Smooth muscle cell (in vitro differentiated cells): Measurements from ENCODE around the gene TMTC2. TPM values are rescaled to one million over a fixed set of nuclear protein-coding genes. Genes with fewer than 3 reads are reported as not detected.

Source experiments
- DNase-seq: peaks from one replicate; lab custom pipeline; 2025; ENCODE audit not compliant: unreplicated experiment; lab: John Stamatoyannopoulos, UW
- H2AFZ ChIP-seq: fragments of 200-600 bp; sonication (generic); 2 replicates; pipeline ENCODE4 v1.6.0; 2016; ENCODE audit warnings: antibody characterized with exemption, low read depth, mild to moderate bottlenecking
- H3F3A ChIP-seq: fragments of 200-600 bp; sonication (generic); 2 replicates; pipeline ENCODE4 v1.6.0; 2017; ENCODE audit warnings: antibody characterized with exemption, low read depth
- H3K27ac ChIP-seq: fragments of 200-600 bp; sonication (generic); 2 replicates; pipeline ENCODE4 v1.5.1; 2016; ENCODE audit warnings: low read depth, mild to moderate bottlenecking
- H3K27me3 ChIP-seq: fragments of 200-600 bp; sonication (generic); 2 replicates; pipeline ENCODE4 v1.6.1; 2016; ENCODE audit warnings: low read depth, mild to moderate bottlenecking
- H3K36me3 ChIP-seq: fragments of 200-600 bp; sonication (generic); 2 replicates; pipeline ENCODE4 v1.5.1; 2016; ENCODE audit warnings: low read depth
- H3K4me1 ChIP-seq: fragments of 200-600 bp; sonication (generic); 2 replicates; pipeline ENCODE4 v1.5.1; 2016; ENCODE audit warnings: low read depth
- H3K4me2 ChIP-seq: fragments of 200-600 bp; sonication (generic); 2 replicates; pipeline ENCODE4 v1.6.0; 2016; ENCODE audit warnings: mild to moderate bottlenecking
- H3K4me3 ChIP-seq: fragments of 200-600 bp; sonication (generic); 2 replicates; pipeline ENCODE4 v1.5.1; 2016; ENCODE audit warnings: mild to moderate bottlenecking
- H3K79me2 ChIP-seq: fragments of 200-600 bp; sonication (generic); 2 replicates; pipeline ENCODE4 v1.6.0; 2016; ENCODE audit warnings: low read depth, mild to moderate bottlenecking
- H3K9ac ChIP-seq: fragments of 200-600 bp; sonication (generic); 2 replicates; pipeline ENCODE4 v1.6.0; 2016; ENCODE audit warnings: low read depth
- H3K9me3 ChIP-seq: fragments of 200-600 bp; sonication (generic); replicated peaks from 2 replicates; pipeline ENCODE4 v1.5.1; 2016; ENCODE audit warnings: low read depth
- H4K20me1 ChIP-seq: fragments of 200-600 bp; sonication (generic); 2 replicates; pipeline ENCODE4 v1.6.0; 2016; ENCODE audit warnings: low read depth
- WGBS: methylation state at CpG from one replicate; pipeline ENCODE4 v1.1.7; 2016; ENCODE audit warnings: low lambda C conversion rate; 5-methylcytosine and 5-hydroxymethylcytosine counted together
- polyA plus RNA-seq: library from polyadenylated mRNA; unstranded; fragments of >200 nt; fragmentation: Nextera tagmentation; extraction: Ambion mirVana; gene quantifications from 2 replicates; pipeline ENCODE4 v1.2.1, GENCODE V29; 2016
- total RNA-seq: library from RNA; depleted of rRNA; stranded (reverse); fragments of >200 nt; gene quantifications from 2 replicates; pipeline ENCODE4 v1.2.3, GENCODE V29; 2014
- TF ChIP-seq, protein P1 (sequence below): fragments of 200-600 bp; sonication (generic); IDR thresholded peaks from 2 replicates; pipeline ENCODE4 v1.5.1; 2017; ENCODE audit warnings: borderline replicate concordance, mild to moderate bottlenecking, antibody characterized with exemption; ENCODE audit not compliant: insufficient read depth, poor library complexity, severe bottlenecking

TMTC2 gene
- total and polyA plus RNA-seq, 2 experiments from 2014 or later, result 0.71 to 10.6 TPM

DNA sequence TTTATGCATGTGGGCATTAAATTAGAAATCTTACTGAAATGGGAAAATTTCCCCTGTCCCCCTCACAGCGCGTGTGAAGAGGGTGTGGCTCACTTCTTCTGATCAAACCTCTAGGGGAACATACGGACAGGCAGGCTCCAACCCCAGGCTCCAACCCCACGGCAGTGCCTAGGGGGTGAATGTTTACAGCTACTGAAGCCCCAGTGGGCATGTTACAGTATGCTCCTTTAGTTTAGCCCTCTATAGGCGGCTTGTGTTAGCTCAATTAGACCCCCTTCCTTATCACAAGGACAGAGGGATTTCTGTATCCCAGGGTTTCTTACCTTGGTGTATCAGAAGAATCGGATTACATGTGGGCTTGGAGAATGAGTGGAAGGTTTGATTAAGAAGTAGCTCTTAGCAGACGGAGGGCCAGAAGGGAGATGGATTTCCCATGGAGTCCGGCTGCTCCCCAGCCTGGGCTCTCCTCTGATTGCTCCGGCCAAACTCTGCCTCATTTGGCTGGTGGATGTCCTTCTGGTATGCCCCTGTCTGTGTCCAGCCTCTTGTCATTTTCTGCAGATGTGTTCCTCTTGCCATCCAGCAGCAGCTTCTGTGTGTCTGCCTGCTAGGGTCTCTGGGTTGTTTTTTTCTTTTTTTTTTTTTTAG lies 223.7 kb downstream of the TMTC2 start:
- Histone ChIP-seq H3F3A (no peaks in the 10 kb centered on the region), H3K9me3 (no peaks in the 10 kb centered on the region), H3K27ac (no peak overlapping the region), H2AFZ (no peak overlapping the region), H4K20me1 (no peaks in the 10 kb centered on the region), H3K9ac (no peak overlapping the region), H3K4me2 (no peak overlapping the region), H3K79me2 (no peaks in the 10 kb centered on the region), H3K4me3 (no peak overlapping the region), H3K27me3 (no peaks in the 10 kb centered on the region), H3K36me3 (no peaks in the 10 kb centered on the region), H3K4me1 (no peaks in the 10 kb centered on the region)
- TF ChIP-seq, protein P1, sequence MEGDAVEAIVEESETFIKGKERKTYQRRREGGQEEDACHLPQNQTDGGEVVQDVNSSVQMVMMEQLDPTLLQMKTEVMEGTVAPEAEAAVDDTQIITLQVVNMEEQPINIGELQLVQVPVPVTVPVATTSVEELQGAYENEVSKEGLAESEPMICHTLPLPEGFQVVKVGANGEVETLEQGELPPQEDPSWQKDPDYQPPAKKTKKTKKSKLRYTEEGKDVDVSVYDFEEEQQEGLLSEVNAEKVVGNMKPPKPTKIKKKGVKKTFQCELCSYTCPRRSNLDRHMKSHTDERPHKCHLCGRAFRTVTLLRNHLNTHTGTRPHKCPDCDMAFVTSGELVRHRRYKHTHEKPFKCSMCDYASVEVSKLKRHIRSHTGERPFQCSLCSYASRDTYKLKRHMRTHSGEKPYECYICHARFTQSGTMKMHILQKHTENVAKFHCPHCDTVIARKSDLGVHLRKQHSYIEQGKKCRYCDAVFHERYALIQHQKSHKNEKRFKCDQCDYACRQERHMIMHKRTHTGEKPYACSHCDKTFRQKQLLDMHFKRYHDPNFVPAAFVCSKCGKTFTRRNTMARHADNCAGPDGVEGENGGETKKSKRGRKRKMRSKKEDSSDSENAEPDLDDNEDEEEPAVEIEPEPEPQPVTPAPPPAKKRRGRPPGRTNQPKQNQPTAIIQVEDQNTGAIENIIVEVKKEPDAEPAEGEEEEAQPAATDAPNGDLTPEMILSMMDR, result no peak
- no peak for DNase-seq
- 79% methylated on average over 9 of the region's 9 CpGs for WGBS

DNA sequence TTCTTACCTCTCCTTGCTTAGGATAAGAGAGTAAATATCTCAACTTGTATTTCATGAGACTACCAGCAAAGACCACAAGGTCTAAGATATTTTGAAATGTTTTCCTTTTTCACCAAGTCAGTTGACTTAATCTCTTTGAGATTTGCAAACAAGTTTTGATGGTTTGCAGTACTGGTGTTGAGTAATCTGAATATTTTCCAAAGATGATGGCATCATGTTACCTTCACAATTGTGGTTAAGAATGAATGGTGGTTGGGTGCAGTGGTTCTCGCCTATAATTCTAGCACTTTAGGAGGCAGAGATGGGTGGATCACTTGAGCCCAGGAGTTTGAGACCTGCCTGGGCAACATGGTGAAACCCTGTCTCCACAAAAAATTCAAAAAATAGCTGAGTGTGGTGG lies 225.7 kb downstream of the TMTC2 start:
- no peak overlapping the region for H3K4me2 ChIP-seq
- DNase-seq, result no peak
- H3K27ac ChIP-seq, result no peak overlapping the region

DNA sequence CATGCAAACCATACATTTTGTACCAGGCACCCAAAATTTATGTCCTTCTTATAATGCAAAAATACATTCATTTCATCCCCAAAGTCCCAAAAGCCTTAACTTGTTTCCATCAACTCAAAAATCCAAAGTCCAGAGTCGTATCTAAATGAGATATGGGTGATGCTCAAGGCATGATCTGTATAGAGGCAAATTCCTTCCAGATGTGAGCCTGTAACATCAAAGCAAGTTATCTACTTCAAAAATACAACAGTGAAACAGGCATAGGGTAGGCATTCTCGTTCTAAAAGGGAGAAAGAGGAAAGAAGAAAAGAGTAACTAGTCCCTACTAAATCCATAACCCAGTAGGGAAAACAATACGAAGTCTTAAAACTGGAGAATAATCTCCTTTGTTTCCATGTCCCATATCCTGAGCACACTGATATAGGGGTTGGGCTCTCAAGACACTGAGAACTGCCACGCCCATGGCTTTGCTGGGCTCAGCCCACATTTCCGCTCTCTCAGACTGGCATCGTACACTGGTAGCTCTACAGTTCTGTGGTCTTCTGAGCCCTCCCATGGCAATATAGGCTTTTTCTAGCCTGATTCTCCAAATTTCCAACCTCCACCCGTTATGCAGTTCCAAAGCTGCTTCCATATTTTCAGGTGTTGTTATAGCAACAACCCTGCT lies 232.8 kb downstream of the TMTC2 start:
- no peaks in the 10 kb centered on the region for H4K20me1 ChIP-seq
- H3K27me3 ChIP-seq, result no peaks in the 10 kb centered on the region
- H3K27ac ChIP-seq, result no peak overlapping the region
- no peak overlapping the region for H3K9ac ChIP-seq
- H3K4me1 ChIP-seq, result no peaks in the 10 kb centered on the region
- 74% methylated on average over 7 of the region's 7 CpGs for WGBS
- DNase-seq, result no peak
- H3K79me2 ChIP-seq, result no peaks in the 10 kb centered on the region
- H2AFZ ChIP-seq, result no peak overlapping the region
- no peaks in the 10 kb centered on the region for H3K36me3 ChIP-seq
- TF ChIP-seq, protein P1, result no peak
- no peaks in the 10 kb centered on the region for H3F3A ChIP-seq
- no peaks in the 10 kb centered on the region for H3K9me3 ChIP-seq
- H3K4me2 ChIP-seq, result no peak overlapping the region
- H3K4me3 ChIP-seq, result no peak overlapping the region

More for the DNA sequence above, 225.7 kb downstream of the TMTC2 start:
- H3K36me3 ChIP-seq, result no peaks in the 10 kb centered on the region
- H3K27me3 ChIP-seq, result no peaks in the 10 kb centered on the region
- WGBS, result 63% methylated on average over 1 of the region's 1 CpG
- H3K4me3 ChIP-seq, result no peak overlapping the region
- no peak overlapping the region for H2AFZ ChIP-seq
- H3K79me2 ChIP-seq, result no peaks in the 10 kb centered on the region
- H4K20me1 ChIP-seq, result no peaks in the 10 kb centered on the region
- TF ChIP-seq, protein P1, result no peak
- no peaks in the 10 kb centered on the region for H3K4me1 ChIP-seq
- H3K9ac ChIP-seq, result no peak overlapping the region
- H3F3A ChIP-seq, result no peaks in the 10 kb centered on the region
- no peaks in the 10 kb centered on the region for H3K9me3 ChIP-seq

DNA sequence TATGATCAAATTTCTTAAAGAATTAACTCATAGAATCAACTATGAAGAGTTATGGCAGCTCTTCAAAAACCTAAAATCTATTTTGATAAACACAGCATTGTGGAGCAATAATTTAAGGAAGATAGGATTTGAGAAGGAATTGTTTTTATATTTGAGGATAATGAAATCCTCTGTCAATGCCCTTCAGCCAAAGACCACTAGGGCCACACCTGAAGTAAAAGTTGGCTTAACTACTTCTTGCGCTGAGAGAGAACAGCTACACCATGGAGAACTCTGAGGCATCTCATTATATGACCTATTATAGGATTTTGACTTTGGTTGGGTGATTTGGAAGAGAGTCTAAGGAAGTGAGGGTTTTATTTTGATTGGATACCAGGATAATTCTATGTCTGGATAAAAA lies 237.2 kb downstream of the TMTC2 start:
- no peaks in the 10 kb centered on the region for H3K79me2 ChIP-seq
- no peak overlapping the region for H2AFZ ChIP-seq
- H3K4me3 ChIP-seq, result no peak overlapping the region
- no peaks in the 10 kb centered on the region for H3K36me3 ChIP-seq
- H4K20me1 ChIP-seq, result no peaks in the 10 kb centered on the region
- 96% methylated on average over 1 of the region's 1 CpG for WGBS
- no peaks in the 10 kb centered on the region for H3K27me3 ChIP-seq
- peaks cover 4% of the 10 kb centered on the region for H3F3A ChIP-seq
- H3K9me3 ChIP-seq, result no peaks in the 10 kb centered on the region
- no peak overlapping the region for H3K4me2 ChIP-seq
- TF ChIP-seq, protein P1, result no peak
- H3K9ac ChIP-seq, result no peak overlapping the region
- no peaks in the 10 kb centered on the region for H3K4me1 ChIP-seq
- no peak overlapping the region for H3K27ac ChIP-seq
- no peak for DNase-seq
